Stimulated activated CD4-positive, alpha-beta T cell treated with anti-CD3 and anti-CD28 coated beads, Interleukin-15, amount 100 ng/mL, for 24 hours (primary cell): ENCODE measurements around the gene TRIM48.
"Not testable (repeated sequence)": the region's sequence is repeated elsewhere in the genome, so short reads cannot be mapped to it uniquely, and the experiment has no call there.

Experiments
- DNase-seq: peaks from one replicate; pipeline ENCODE4 v3.0.0-alpha.2; 2020

Gene TRIM48

DNA sequence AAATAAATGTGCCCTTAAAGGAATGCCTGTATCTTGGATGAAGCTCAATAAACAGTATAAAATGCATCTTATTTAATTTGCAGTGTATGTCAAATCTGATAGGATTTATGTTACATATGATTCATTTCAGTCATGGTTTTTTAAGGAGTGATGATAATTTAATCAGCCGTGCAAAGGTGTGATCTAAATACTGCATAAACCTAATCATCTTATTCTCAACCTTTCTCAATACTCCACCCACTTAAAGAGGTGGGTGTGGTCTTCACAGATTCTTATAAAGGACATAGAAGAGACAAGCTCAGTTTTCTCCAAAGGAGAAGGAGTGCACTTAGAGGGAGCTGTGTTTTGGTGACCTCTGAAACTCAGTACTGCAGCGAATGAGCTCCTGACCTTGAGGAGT, at the start of gene TRIM48:
TSS of gene TRIM48 (plus strand) at position 301 of the 400 bp plus-strand sequence. CDS start 113 bp downstream, outside the sequence.
- DNase-seq: not testable (repeated sequence)

- not testable (repeated sequence) for DNase-seq
Measured at GRCh38 chr11:55238316-55238715, 23.6 kb upstream of the TRIM48 start.

GRCh38 chr11:55263081-55263480, 1.1 kb downstream of the TRIM48 start:
- DNase-seq: no peak
